A549 treated with AZD9567 at 1 μM for 4 hours (cell line): Measurements from ENCODE around the gene GPER1. TPM values are rescaled to one million over a fixed set of nuclear protein-coding genes. Genes with fewer than 3 reads are reported as not detected.

Experiments
- total RNA-seq: library from RNA; stranded (reverse); fragments of 200-300 nt; extraction: Qiagen RNA extraction; gene quantifications from 5 replicates; pipeline ENCODE4 v1.2.3, GENCODE V29; 2022; ENCODE audit not compliant: insufficient read depth

The GPER1 gene
- 1.0 to 2.0 TPM (median 1.2 TPM) in 5 replicates for total RNA-seq

DNA sequence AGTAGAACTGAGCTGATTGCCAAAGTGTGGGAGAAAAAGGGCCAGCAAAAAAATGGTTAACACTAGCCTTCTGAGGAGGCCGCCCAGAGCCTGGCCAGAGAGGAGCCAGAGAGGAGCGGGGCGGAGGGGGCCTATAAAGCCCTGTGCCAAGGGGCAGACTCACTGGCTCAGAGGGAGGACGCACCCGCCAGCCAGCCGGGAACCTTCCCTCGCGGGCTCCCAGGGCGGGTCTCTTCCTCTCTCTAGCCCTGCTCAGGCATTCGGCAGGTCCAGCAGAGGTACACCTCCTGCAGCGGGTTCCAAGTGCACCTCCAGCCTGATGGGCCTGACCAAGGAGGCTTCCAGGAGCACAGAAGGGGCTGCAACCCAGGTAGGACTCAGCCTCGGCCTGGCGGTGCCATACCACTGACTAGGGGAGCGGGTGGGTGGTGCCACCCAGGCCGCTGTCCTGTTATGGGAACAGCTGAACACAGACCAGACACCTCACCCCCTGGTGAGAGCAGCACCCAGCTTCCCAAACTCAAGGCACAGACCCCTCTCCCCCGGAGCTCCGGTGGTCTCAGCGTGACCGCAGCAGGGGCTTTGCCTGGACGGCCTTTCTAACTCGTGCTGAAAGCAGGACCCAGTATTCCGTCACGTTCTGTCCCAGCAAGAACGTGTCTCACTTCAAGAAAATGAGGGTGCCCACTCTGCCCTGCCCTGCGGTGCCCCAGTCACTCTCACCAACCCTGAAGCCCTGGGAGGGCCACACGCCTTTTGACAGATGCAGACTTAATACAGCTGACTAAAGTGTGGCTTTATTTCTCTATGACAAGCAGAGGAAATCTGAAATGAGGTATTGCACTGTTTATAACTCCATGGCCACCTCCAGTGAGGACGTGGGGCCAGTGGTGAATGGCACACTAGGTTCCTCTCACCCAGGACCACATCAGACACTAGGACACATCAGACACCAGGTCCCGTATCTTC, at the start of gene GPER1:
Gene GPER1, plus strand, starts transcription at position 162 of the 969 bp plus-strand sequence. CDS start 3,616 bp downstream, outside the sequence.

DNA sequence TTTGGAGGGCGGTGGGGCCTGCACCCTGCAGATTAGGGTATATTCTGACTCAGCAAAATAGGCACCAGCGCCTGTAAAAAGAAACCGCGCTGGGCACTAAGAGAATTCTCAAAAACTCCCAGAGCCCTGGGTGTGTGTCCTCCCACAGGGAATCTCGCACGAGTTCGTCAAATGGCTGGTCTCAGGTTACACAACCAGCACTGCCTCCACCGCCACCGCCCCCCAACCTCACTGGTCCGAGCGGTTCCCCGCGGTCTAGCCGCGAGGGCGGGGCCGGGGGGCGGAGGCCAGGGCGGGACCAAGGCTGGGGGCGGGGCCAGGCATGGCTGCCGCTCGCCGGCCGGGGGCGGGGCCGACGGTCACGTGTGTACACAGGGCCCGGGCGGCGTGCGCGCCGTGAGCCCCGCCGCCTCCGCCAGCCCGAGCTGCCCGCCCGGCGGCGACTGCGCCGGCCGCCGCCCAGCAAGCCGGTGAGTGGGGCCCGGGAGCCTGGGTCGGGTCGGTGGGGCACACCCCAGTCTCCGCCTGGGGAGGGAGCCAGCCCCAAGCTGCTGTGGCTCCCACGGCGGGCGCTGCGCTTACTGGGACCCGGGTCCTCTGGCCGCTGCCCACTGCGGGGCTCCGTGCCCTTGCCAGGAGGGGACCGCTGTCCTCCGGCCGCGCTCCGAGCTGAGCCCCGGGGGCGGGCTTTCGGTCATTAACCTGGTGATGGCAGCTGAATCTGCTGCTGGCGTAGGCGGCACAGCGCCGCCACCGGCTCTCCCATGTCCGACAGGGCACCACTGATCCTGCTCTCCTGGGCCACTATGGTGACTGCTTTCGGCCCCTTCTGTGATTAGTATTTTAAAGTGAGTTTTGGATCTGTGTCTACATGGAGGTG, 43.5 kb upstream of the GPER1 start, which contains the start of gene GPR146:
Gene GPR146, plus strand, starts transcription at position 358 of the 880 bp plus-strand sequence. CDS start 12,970 bp downstream, outside the sequence.

Other genes with a start within 250 kb of the GPER1 start
- 41.2 to 68.6 TPM (median 61.9 TPM) in 5 replicates for gene GET4, start 211.6 kb upstream of the GPER1 start, total RNA-seq
- gene ADAP1, start 133.4 kb upstream of the GPER1 start, total RNA-seq, result 3.2 to 6.5 TPM (median 3.5 TPM) in 5 replicates
- gene COX19, start 112.6 kb upstream of the GPER1 start, total RNA-seq, result 5.8 to 6.5 TPM (median 6.0 TPM) in 5 replicates
- 0.05 TPM in 1 of 5 replicates, not detected in the others for gene CYP2W1, start 104.9 kb upstream of the GPER1 start, total RNA-seq
- gene GPR146, start 43.6 kb upstream of the GPER1 start, total RNA-seq, result 1.8 to 2.8 TPM (median 2.3 TPM) in 5 replicates
- gene ZFAND2A, start 72.1 kb downstream of the GPER1 start, total RNA-seq, result 34.0 to 55.4 TPM (median 54.8 TPM) in 5 replicates
- 0.05 to 0.08 TPM in 2 of 5 replicates, not detected in the others for gene UNCX, start 144.8 kb downstream of the GPER1 start, total RNA-seq